Measurements from ENCODE around the gene PRICKLE2. TPM values are rescaled to one million over a fixed set of nuclear protein-coding genes. Genes with fewer than 3 reads are reported as not detected.

Gene PRICKLE2
- total and polyA plus RNA-seq, 2 donors: 1.0 to 1.2 TPM

- Histone ChIP-seq H3K36me3 (ENCODE audit: control insufficient read depth in 2 of 2, insufficient read depth in 2 of 2, low read length in 1 of 2) (no peaks in the 10 kb centered on the region), H3K9me3 (ENCODE audit: control insufficient read depth in 2 of 2, insufficient read depth in 1 of 2, low read length in 1 of 2) (no peaks in the 10 kb centered on the region), H3K4me1 (ENCODE audit: control insufficient read depth in 2 of 2, insufficient read depth in 2 of 2, low read length in 2 of 2) (no peaks in the 10 kb centered on the region), H3K4me3 (ENCODE audit: low read length in 2 of 2) (no peak overlapping the region), H3K27ac (ENCODE audit: low read depth in 1 of 2, low read length in 1 of 2) (no peak overlapping the region), H3K27me3 (ENCODE audit: control insufficient read depth in 2 of 2, insufficient read depth in 1 of 2, low read length in 1 of 2) (no peaks in the 10 kb centered on the region)
- 89% methylated on average over 5 of the region's 5 CpGs for WGBS
- DNase-seq (ENCODE audit: low read depth in 6 of 9, low spot score in 9 of 9): no peak
These were observed 51.7 kb downstream of the PRICKLE2 start for GRCh38 chr3:64173563-64173962.

DNA sequence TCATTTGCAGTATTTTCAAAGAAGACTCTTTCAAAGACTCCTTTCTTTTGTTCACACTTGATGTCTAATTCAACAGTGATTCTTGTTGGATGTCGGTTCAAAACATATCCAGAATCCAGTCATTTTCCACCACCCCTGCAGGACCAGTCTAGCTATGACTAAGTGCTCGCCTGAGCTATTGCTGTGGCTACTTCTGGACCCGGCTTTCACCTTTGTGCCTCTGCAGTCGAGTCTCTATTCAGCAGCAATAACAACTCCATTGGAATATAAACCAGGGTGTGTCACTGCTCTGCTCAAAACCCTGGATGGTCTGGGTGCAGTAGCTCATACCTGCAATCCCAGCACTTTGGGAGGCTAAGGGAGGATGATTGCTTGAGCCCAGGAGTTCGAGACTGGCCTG is 55.0 kb downstream of the PRICKLE2 start:
- WGBS: 89% methylated on average over 5 of the region's 5 CpGs
- Histone ChIP-seq H3K36me3 (ENCODE audit: control insufficient read depth in 2 of 2, insufficient read depth in 2 of 2, low read length in 1 of 2) (no peaks in the 10 kb centered on the region), H3K4me3 (ENCODE audit: low read length in 2 of 2) (no peak overlapping the region), H3K9me3 (ENCODE audit: control insufficient read depth in 2 of 2, insufficient read depth in 1 of 2, low read length in 1 of 2) (no peaks in the 10 kb centered on the region), H3K4me1 (ENCODE audit: control insufficient read depth in 2 of 2, insufficient read depth in 2 of 2, low read length in 2 of 2) (no peaks in the 10 kb centered on the region), H3K27ac (ENCODE audit: low read depth in 1 of 2, low read length in 1 of 2) (no peak overlapping the region), H3K27me3 (ENCODE audit: control insufficient read depth in 2 of 2, insufficient read depth in 1 of 2, low read length in 1 of 2) (no peaks in the 10 kb centered on the region)
- DNase-seq (ENCODE audit: low read depth in 6 of 9, low spot score in 9 of 9): no peak

GRCh38 chr3:64167868-64168267 is 57.4 kb downstream of the PRICKLE2 start:
- DNase-seq (ENCODE audit: low read depth in 6 of 9, low spot score in 9 of 9): no peak
- Histone ChIP-seq H3K27ac (ENCODE audit: low read depth in 1 of 2, low read length in 1 of 2) (no peak overlapping the region), H3K4me3 (ENCODE audit: low read length in 2 of 2) (no peak overlapping the region), H3K4me1 (ENCODE audit: control insufficient read depth in 2 of 2, insufficient read depth in 2 of 2, low read length in 2 of 2) (no peaks in the 10 kb centered on the region), H3K9me3 (ENCODE audit: control insufficient read depth in 2 of 2, insufficient read depth in 1 of 2, low read length in 1 of 2) (no peaks in the 10 kb centered on the region), H3K36me3 (ENCODE audit: control insufficient read depth in 2 of 2, insufficient read depth in 2 of 2, low read length in 1 of 2) (no peaks in the 10 kb centered on the region), H3K27me3 (ENCODE audit: control insufficient read depth in 2 of 2, insufficient read depth in 1 of 2, low read length in 1 of 2) (no peaks in the 10 kb centered on the region)
- 67% methylated on average over 1 of the region's 1 CpG for WGBS

- no peak overlapping the region for H3K27ac ChIP-seq (ENCODE audit: low read depth in 1 of 2, low read length in 1 of 2)
- H3K4me3 ChIP-seq (ENCODE audit: low read length in 2 of 2): no peak overlapping the region
- no peaks in the 10 kb centered on the region for H3K4me1 ChIP-seq (ENCODE audit: control insufficient read depth in 2 of 2, insufficient read depth in 2 of 2, low read length in 2 of 2)
- DNase-seq (ENCODE audit: low read depth in 6 of 9, low spot score in 9 of 9): no peak
- no peaks in the 10 kb centered on the region for H3K36me3 ChIP-seq (ENCODE audit: control insufficient read depth in 2 of 2, insufficient read depth in 2 of 2, low read length in 1 of 2)
- no peaks in the 10 kb centered on the region for H3K9me3 ChIP-seq (ENCODE audit: control insufficient read depth in 2 of 2, insufficient read depth in 1 of 2, low read length in 1 of 2)
- 93% methylated on average over 4 of the region's 4 CpGs for WGBS
- no peaks in the 10 kb centered on the region for H3K27me3 ChIP-seq (ENCODE audit: control insufficient read depth in 2 of 2, insufficient read depth in 1 of 2, low read length in 1 of 2)
These were observed 57.9 kb downstream of the PRICKLE2 start for GRCh38 chr3:64167351-64167750.

GRCh38 chr3:64166584-64167162 is 58.6 kb downstream of the PRICKLE2 start:
- WGBS: 91% methylated on average over 4 of the region's 4 CpGs
- no peaks in the 10 kb centered on the region for H3K4me1 ChIP-seq (ENCODE audit: control insufficient read depth in 2 of 2, insufficient read depth in 2 of 2, low read length in 2 of 2)

DNA sequence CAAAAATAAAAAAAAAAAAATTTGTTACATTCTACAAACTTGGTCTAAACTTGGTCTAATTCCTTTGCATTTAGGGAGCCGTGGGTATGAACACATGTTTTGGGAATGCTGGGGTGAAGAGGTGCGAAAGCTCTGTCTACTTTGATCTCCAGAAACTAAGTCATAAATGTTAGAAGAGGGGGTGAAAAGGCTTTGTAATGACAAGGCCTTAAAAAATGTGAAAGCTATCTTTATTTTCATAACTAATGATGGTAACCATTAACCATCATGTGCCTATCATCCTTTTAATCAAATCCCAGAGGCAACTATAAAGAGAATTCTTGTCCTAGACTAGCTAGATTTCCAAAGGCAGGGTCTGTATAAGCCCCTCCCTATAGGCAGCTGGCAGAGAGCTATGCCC is 60.9 kb downstream of the PRICKLE2 start:
- peak overlapping the region in 1 of 2 donors; percentile 47 for H3K27ac ChIP-seq (ENCODE audit: low read depth in 1 of 2, low read length in 1 of 2)
- H3K4me1 ChIP-seq (ENCODE audit: control insufficient read depth in 2 of 2, insufficient read depth in 2 of 2, low read length in 2 of 2): no peaks in the 10 kb centered on the region
- no peaks in the 10 kb centered on the region for H3K36me3 ChIP-seq (ENCODE audit: control insufficient read depth in 2 of 2, insufficient read depth in 2 of 2, low read length in 1 of 2)
- no peaks in the 10 kb centered on the region for H3K9me3 ChIP-seq (ENCODE audit: control insufficient read depth in 2 of 2, insufficient read depth in 1 of 2, low read length in 1 of 2)
- no peak overlapping the region for H3K4me3 ChIP-seq (ENCODE audit: low read length in 2 of 2)
- DNase-seq (ENCODE audit: low read depth in 6 of 9, low spot score in 9 of 9): no peak
- H3K27me3 ChIP-seq (ENCODE audit: control insufficient read depth in 2 of 2, insufficient read depth in 1 of 2, low read length in 1 of 2): no peaks in the 10 kb centered on the region
- WGBS: 93% methylated on average over 2 of the region's 2 CpGs

More at GRCh38 chr3:64166584-64167162, 58.6 kb downstream of the PRICKLE2 start:
- no peak overlapping the region for H3K4me3 ChIP-seq (ENCODE audit: low read length in 2 of 2)
- no peak for DNase-seq (ENCODE audit: low read depth in 6 of 9, low spot score in 9 of 9)
- H3K27me3 ChIP-seq (ENCODE audit: control insufficient read depth in 2 of 2, insufficient read depth in 1 of 2, low read length in 1 of 2): no peaks in the 10 kb centered on the region
- no peak overlapping the region for H3K27ac ChIP-seq (ENCODE audit: low read depth in 1 of 2, low read length in 1 of 2)
- H3K9me3 ChIP-seq (ENCODE audit: control insufficient read depth in 2 of 2, insufficient read depth in 1 of 2, low read length in 1 of 2): no peaks in the 10 kb centered on the region
- no peaks in the 10 kb centered on the region for H3K36me3 ChIP-seq (ENCODE audit: control insufficient read depth in 2 of 2, insufficient read depth in 2 of 2, low read length in 1 of 2)

GRCh38 chr3:64163755-64164148 is 61.5 kb downstream of the PRICKLE2 start:
- Histone ChIP-seq H3K4me3 (ENCODE audit: low read length in 2 of 2) (no peak overlapping the region), H3K4me1 (ENCODE audit: control insufficient read depth in 2 of 2, insufficient read depth in 2 of 2, low read length in 2 of 2) (no peaks in the 10 kb centered on the region), H3K27ac (ENCODE audit: low read depth in 1 of 2, low read length in 1 of 2) (peak overlapping the region in 1 of 2 donors; percentile 47), H3K27me3 (ENCODE audit: control insufficient read depth in 2 of 2, insufficient read depth in 1 of 2, low read length in 1 of 2) (no peaks in the 10 kb centered on the region), H3K36me3 (ENCODE audit: control insufficient read depth in 2 of 2, insufficient read depth in 2 of 2, low read length in 1 of 2) (no peaks in the 10 kb centered on the region), H3K9me3 (ENCODE audit: control insufficient read depth in 2 of 2, insufficient read depth in 1 of 2, low read length in 1 of 2) (no peaks in the 10 kb centered on the region)
- WGBS: 89% methylated on average over 4 of the region's 4 CpGs
- no peak for DNase-seq (ENCODE audit: low read depth in 6 of 9, low spot score in 9 of 9)

- H3K4me1 ChIP-seq (ENCODE audit: control insufficient read depth in 2 of 2, insufficient read depth in 2 of 2, low read length in 2 of 2): no peaks in the 10 kb centered on the region
- 91% methylated on average over 8 of the region's 8 CpGs for WGBS
- no peaks in the 10 kb centered on the region for H3K36me3 ChIP-seq (ENCODE audit: control insufficient read depth in 2 of 2, insufficient read depth in 2 of 2, low read length in 1 of 2)
- H3K9me3 ChIP-seq (ENCODE audit: control insufficient read depth in 2 of 2, insufficient read depth in 1 of 2, low read length in 1 of 2): no peaks in the 10 kb centered on the region
- DNase-seq (ENCODE audit: low read depth in 6 of 9, low spot score in 9 of 9): no peak
- H3K4me3 ChIP-seq (ENCODE audit: low read length in 2 of 2): no peak overlapping the region
- no peaks in the 10 kb centered on the region for H3K27me3 ChIP-seq (ENCODE audit: control insufficient read depth in 2 of 2, insufficient read depth in 1 of 2, low read length in 1 of 2)
- peak overlapping the region; percentile 49 to 50 for H3K27ac ChIP-seq (ENCODE audit: low read depth in 1 of 2, low read length in 1 of 2)
These were observed 62.1 kb downstream of the PRICKLE2 start for GRCh38 chr3:64163019-64163754.

GRCh38 chr3:64161481-64161952 is 63.7 kb downstream of the PRICKLE2 start:
- 10% methylated on average over 2 of the region's 2 CpGs for WGBS
- Histone ChIP-seq H3K4me1 (ENCODE audit: control insufficient read depth in 2 of 2, insufficient read depth in 2 of 2, low read length in 2 of 2) (no peaks in the 10 kb centered on the region), H3K36me3 (ENCODE audit: control insufficient read depth in 2 of 2, insufficient read depth in 2 of 2, low read length in 1 of 2) (no peaks in the 10 kb centered on the region), H3K9me3 (ENCODE audit: control insufficient read depth in 2 of 2, insufficient read depth in 1 of 2, low read length in 1 of 2) (no peaks in the 10 kb centered on the region), H3K4me3 (ENCODE audit: low read length in 2 of 2) (no peak overlapping the region), H3K27ac (ENCODE audit: low read depth in 1 of 2, low read length in 1 of 2) (no peak overlapping the region), H3K27me3 (ENCODE audit: control insufficient read depth in 2 of 2, insufficient read depth in 1 of 2, low read length in 1 of 2) (no peaks in the 10 kb centered on the region)
- peak in 1 of 9 donors; percentile 8 for DNase-seq (ENCODE audit: low read depth in 6 of 9, low spot score in 9 of 9)
